Measurements from ENCODE around the gene CHID1.

The CHID1 gene

GRCh38 chr11:901452-902061 lies 9.1 kb downstream of the CHID1 start:
- Mint-ChIP-seq H3K4me3 (no peak overlapping the region), H3K27ac (peak overlapping the region; percentile 8), H3K36me3 (peaks cover 50% of the 10 kb centered on the region), H3K4me1 (peaks cover 16% of the 10 kb centered on the region), H3K9me3 (no peaks in the 10 kb centered on the region)
- no peak for DNase-seq (ENCODE audit: low spot score in 2 of 2)
- no peak for ATAC-seq

GRCh38 chr11:900545-900944 lies 10.1 kb downstream of the CHID1 start:
- ATAC-seq (no peak), DNase-seq (ENCODE audit: low spot score in 2 of 2) (no peak)
- H3K4me3 Mint-ChIP-seq, result no peak overlapping the region
- no peak overlapping the region for H3K27ac Mint-ChIP-seq
- H3K36me3 Mint-ChIP-seq, result peaks cover 40% of the 10 kb centered on the region
- no peaks in the 10 kb centered on the region for H3K9me3 Mint-ChIP-seq
- H3K4me1 Mint-ChIP-seq, result peaks cover 16% of the 10 kb centered on the region

GRCh38 chr11:899724-900123 lies 10.9 kb downstream of the CHID1 start:
- ATAC-seq (no peak), DNase-seq (ENCODE audit: low spot score in 2 of 2) (no peak)
- H3K4me1 Mint-ChIP-seq, result peaks cover 16% of the 10 kb centered on the region
- no peak overlapping the region for H3K27ac Mint-ChIP-seq
- H3K9me3 Mint-ChIP-seq, result no peaks in the 10 kb centered on the region
- no peak overlapping the region for H3K4me3 Mint-ChIP-seq
- peaks cover 37% of the 10 kb centered on the region for H3K36me3 Mint-ChIP-seq

- Mint-ChIP-seq H3K9me3 (no peaks in the 10 kb centered on the region), H3K27ac (no peak overlapping the region), H3K4me1 (peaks cover 7% of the 10 kb centered on the region), H3K4me3 (no peak overlapping the region), H3K36me3 (peaks cover 31% of the 10 kb centered on the region)
- ATAC-seq (peak; percentile 3), DNase-seq (ENCODE audit: low spot score in 2 of 2) (no peak)
Observed at GRCh38 chr11:898540-899190, 11.9 kb downstream of the CHID1 start.

- no peak overlapping the region for H3K4me3 Mint-ChIP-seq
- peaks cover 7% of the 10 kb centered on the region for H3K4me1 Mint-ChIP-seq
- no peak for ATAC-seq
- H3K9me3 Mint-ChIP-seq, result no peaks in the 10 kb centered on the region
- DNase-seq (ENCODE audit: low spot score in 2 of 2), result no peak
- peaks cover 26% of the 10 kb centered on the region for H3K36me3 Mint-ChIP-seq
- H3K27ac Mint-ChIP-seq, result no peak overlapping the region
Observed at GRCh38 chr11:898143-898511, 12.5 kb downstream of the CHID1 start.

GRCh38 chr11:897253-898142 lies 13.1 kb downstream of the CHID1 start:
- H3K36me3 Mint-ChIP-seq, result peaks cover 20% of the 10 kb centered on the region
- ATAC-seq (no peak), DNase-seq (ENCODE audit: low spot score in 2 of 2) (no peak)
- peaks cover 7% of the 10 kb centered on the region for H3K4me1 Mint-ChIP-seq
- no peak overlapping the region for H3K4me3 Mint-ChIP-seq
- peak overlapping the region; percentile 48 for H3K27ac Mint-ChIP-seq
- H3K9me3 Mint-ChIP-seq, result no peaks in the 10 kb centered on the region

GRCh38 chr11:895331-896110 lies 15.1 kb downstream of the CHID1 start:
- Mint-ChIP-seq H3K36me3 (peaks cover 7% of the 10 kb centered on the region), H3K4me1 (no peaks in the 10 kb centered on the region), H3K9me3 (no peaks in the 10 kb centered on the region)

GRCh38 chr11:894575-895201 lies 15.9 kb downstream of the CHID1 start:
- DNase-seq (ENCODE audit: low spot score in 2 of 2) (no peak), ATAC-seq (peak; percentile 6)
- Mint-ChIP-seq H3K27ac (no peak overlapping the region), H3K4me1 (no peaks in the 10 kb centered on the region), H3K36me3 (peaks cover 7% of the 10 kb centered on the region), H3K9me3 (no peaks in the 10 kb centered on the region), H3K4me3 (no peak overlapping the region)

More at GRCh38 chr11:895331-896110, 15.1 kb downstream of the CHID1 start:
- ATAC-seq, result peak; percentile 5
- no peak for DNase-seq (ENCODE audit: low spot score in 2 of 2)
- Mint-ChIP-seq H3K4me3 (no peak overlapping the region), H3K27ac (peak overlapping the region; percentile 17)

- Mint-ChIP-seq H3K27ac (no peak overlapping the region), H3K4me3 (no peak overlapping the region), H3K36me3 (peaks cover 7% of the 10 kb centered on the region), H3K9me3 (no peaks in the 10 kb centered on the region), H3K4me1 (peaks cover 6% of the 10 kb centered on the region)
- ATAC-seq (no peak), DNase-seq (ENCODE audit: low spot score in 2 of 2) (no peak)
Observed at GRCh38 chr11:893008-893654, 17.5 kb downstream of the CHID1 start.

GRCh38 chr11:890794-891540 lies 19.6 kb downstream of the CHID1 start:
- no peaks in the 10 kb centered on the region for H3K9me3 Mint-ChIP-seq
- no peak overlapping the region for H3K27ac Mint-ChIP-seq
- ATAC-seq (no peak), DNase-seq (ENCODE audit: low spot score in 2 of 2) (no peak)
- no peaks in the 10 kb centered on the region for H3K36me3 Mint-ChIP-seq
- no peak overlapping the region for H3K4me3 Mint-ChIP-seq
- peaks cover 6% of the 10 kb centered on the region for H3K4me1 Mint-ChIP-seq

GRCh38 chr11:889687-890475 lies 20.7 kb downstream of the CHID1 start:
- no peak for ATAC-seq
- H3K4me1 Mint-ChIP-seq, result peaks cover 6% of the 10 kb centered on the region
- no peak overlapping the region for H3K4me3 Mint-ChIP-seq
- no peaks in the 10 kb centered on the region for H3K36me3 Mint-ChIP-seq
- no peaks in the 10 kb centered on the region for H3K9me3 Mint-ChIP-seq
- DNase-seq (ENCODE audit: low spot score in 2 of 2), result no peak
- peak overlapping the region; percentile 87 for H3K27ac Mint-ChIP-seq

GRCh38 chr11:889257-889656 lies 21.4 kb downstream of the CHID1 start:
- Mint-ChIP-seq H3K36me3 (peaks cover 1% of the 10 kb centered on the region), H3K4me3 (no peak overlapping the region), H3K27ac (peak overlapping the region; percentile 87), H3K4me1 (peaks cover 6% of the 10 kb centered on the region), H3K9me3 (no peaks in the 10 kb centered on the region)
- DNase-seq (ENCODE audit: low spot score in 2 of 2) (no peak), ATAC-seq (no peak)

All from stimulated activated effector memory CD8-positive, alpha-beta T cell treated with anti-CD3 and anti-CD28 coated beads, Interleukin-12 subunit alpha, Interleukin-12 subunit beta, amount 100 ng/mL, for 72 hours (primary cell).